ENCODE results near the gene KCNG2. TPM values are rescaled to one million over a fixed set of nuclear protein-coding genes. Genes with fewer than 3 reads are reported as not detected.
A peak's percentile ranks its signal among the peaks of the same experiment; 100 is the strongest.

KCNG2 gene
- total RNA-seq, 1 donor from 2014 or later: not detected

GRCh38 chr18:79818036-79818435 lies 20.3 kb downstream of the KCNG2 start:
- Histone ChIP-seq H3K27me3 (peaks cover 36% of the 10 kb centered on the region), H2AFZ (replicated peaks) (no peak overlapping the region), H3K9me3 (ENCODE audit: low read depth) (no peaks in the 10 kb centered on the region), H3K36me3 (no peaks in the 10 kb centered on the region), H3K79me2 (ENCODE audit: low read depth) (no peaks in the 10 kb centered on the region), H3K4me2 (no peak overlapping the region), H3K9ac (no peak overlapping the region), H3F3A (ENCODE audit: low read depth) (no peaks in the 10 kb centered on the region), H4K20me1 (ENCODE audit: low read depth) (no peaks in the 10 kb centered on the region), H3K4me1 (no peaks in the 10 kb centered on the region), H3K4me3 (no peak overlapping the region), H3K27ac (no peak overlapping the region)
- no peak for DNase-seq (ENCODE audit: low spot score)
- Mint-ChIP-seq H3K4me3 (no peak overlapping the region), H3K4me1 (peaks cover 3% of the 10 kb centered on the region), H3K27me3 (ENCODE audit: insufficient read depth, low read depth) (peaks cover 10% of the 10 kb centered on the region), H3K9me3 (no peaks in the 10 kb centered on the region), H3K36me3 (no peaks in the 10 kb centered on the region), H3K27ac (no peak overlapping the region)
- TF ChIP-seq CTCF (IDR thresholded peaks at IDR 0.05): no peak
- TF ChIP-seq EZH2phosphoT487 (IDR thresholded peaks at IDR 0.05): no peak
- TF ChIP-seq EZH2 (IDR thresholded peaks at IDR 0.05): no peak

GRCh38 chr18:79818631-79819030 lies 20.9 kb downstream of the KCNG2 start:
- no peaks in the 10 kb centered on the region for H3F3A ChIP-seq (ENCODE audit: low read depth)
- no peak overlapping the region for H2AFZ ChIP-seq (replicated peaks)
- no peak for DNase-seq (ENCODE audit: low spot score)
- Mint-ChIP-seq H3K27ac (peak overlapping the region; percentile 67), H3K4me1 (peaks cover 3% of the 10 kb centered on the region), H3K9me3 (no peaks in the 10 kb centered on the region), H3K4me3 (no peak overlapping the region), H3K27me3 (ENCODE audit: insufficient read depth, low read depth) (peaks cover 10% of the 10 kb centered on the region), H3K36me3 (no peaks in the 10 kb centered on the region)
- H3K27ac ChIP-seq: no peak overlapping the region
- no peak overlapping the region for H3K4me3 ChIP-seq
- H3K4me1 ChIP-seq: no peaks in the 10 kb centered on the region
- TF ChIP-seq EZH2 (IDR thresholded peaks at IDR 0.05) (no peak), CTCF (IDR thresholded peaks at IDR 0.05) (no peak), EZH2phosphoT487 (IDR thresholded peaks at IDR 0.05) (no peak)
- H3K27me3 ChIP-seq: peaks cover 30% of the 10 kb centered on the region
- no peaks in the 10 kb centered on the region for H4K20me1 ChIP-seq (ENCODE audit: low read depth)
- no peaks in the 10 kb centered on the region for H3K9me3 ChIP-seq (ENCODE audit: low read depth)
- H3K4me2 ChIP-seq: no peak overlapping the region
- H3K9ac ChIP-seq: no peak overlapping the region
- no peaks in the 10 kb centered on the region for H3K79me2 ChIP-seq (ENCODE audit: low read depth)
- no peaks in the 10 kb centered on the region for H3K36me3 ChIP-seq

GRCh38 chr18:79819064-79819967 lies 21.6 kb downstream of the KCNG2 start:
- DNase-seq (ENCODE audit: low spot score): no peak
- H3K36me3 Mint-ChIP-seq: no peaks in the 10 kb centered on the region

More at GRCh38 chr18:79819064-79819967, 21.6 kb downstream of the KCNG2 start:
- Histone ChIP-seq H3K27ac (no peak overlapping the region), H4K20me1 (ENCODE audit: low read depth) (no peaks in the 10 kb centered on the region), H3K4me2 (no peak overlapping the region), H3K4me1 (no peaks in the 10 kb centered on the region), H3K9me3 (ENCODE audit: low read depth) (no peaks in the 10 kb centered on the region), H2AFZ (replicated peaks) (no peak overlapping the region), H3K79me2 (ENCODE audit: low read depth) (no peaks in the 10 kb centered on the region), H3K4me3 (no peak overlapping the region), H3K36me3 (no peaks in the 10 kb centered on the region), H3K27me3 (peaks cover 23% of the 10 kb centered on the region), H3K9ac (no peak overlapping the region), H3F3A (ENCODE audit: low read depth) (no peaks in the 10 kb centered on the region)
- H3K4me3 Mint-ChIP-seq: no peak overlapping the region
- TF ChIP-seq CTCF (IDR thresholded peaks at IDR 0.05) (no peak), EZH2 (IDR thresholded peaks at IDR 0.05) (no peak), EZH2phosphoT487 (IDR thresholded peaks at IDR 0.05) (no peak)
- H3K27ac Mint-ChIP-seq: peak overlapping the region; percentile 67
- peaks cover 10% of the 10 kb centered on the region for H3K27me3 Mint-ChIP-seq (ENCODE audit: insufficient read depth, low read depth)
- no peaks in the 10 kb centered on the region for H3K9me3 Mint-ChIP-seq
- H3K4me1 Mint-ChIP-seq: peaks cover 2% of the 10 kb centered on the region

All from neural progenitor cell (in vitro differentiated cells).